GM11168 (cell line): ENCODE data around the gene RAMP3.
"Not testable (repeated sequence)": the region's sequence is repeated elsewhere in the genome, so short reads cannot be mapped to it uniquely, and the experiment has no call there.

Experiments
- in situ Hi-C: fragments of 300-500 bp; cut with MboI; formaldehyde crosslinking; loops from one replicate; pipeline ENCODE4 v1.12.0; 2022; ENCODE audit warnings: low sequenced_read_pairs; ENCODE audit not compliant: unreplicated experiment

The RAMP3 gene, protein sequence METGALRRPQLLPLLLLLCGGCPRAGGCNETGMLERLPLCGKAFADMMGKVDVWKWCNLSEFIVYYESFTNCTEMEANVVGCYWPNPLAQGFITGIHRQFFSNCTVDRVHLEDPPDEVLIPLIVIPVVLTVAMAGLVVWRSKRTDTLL

DNA sequence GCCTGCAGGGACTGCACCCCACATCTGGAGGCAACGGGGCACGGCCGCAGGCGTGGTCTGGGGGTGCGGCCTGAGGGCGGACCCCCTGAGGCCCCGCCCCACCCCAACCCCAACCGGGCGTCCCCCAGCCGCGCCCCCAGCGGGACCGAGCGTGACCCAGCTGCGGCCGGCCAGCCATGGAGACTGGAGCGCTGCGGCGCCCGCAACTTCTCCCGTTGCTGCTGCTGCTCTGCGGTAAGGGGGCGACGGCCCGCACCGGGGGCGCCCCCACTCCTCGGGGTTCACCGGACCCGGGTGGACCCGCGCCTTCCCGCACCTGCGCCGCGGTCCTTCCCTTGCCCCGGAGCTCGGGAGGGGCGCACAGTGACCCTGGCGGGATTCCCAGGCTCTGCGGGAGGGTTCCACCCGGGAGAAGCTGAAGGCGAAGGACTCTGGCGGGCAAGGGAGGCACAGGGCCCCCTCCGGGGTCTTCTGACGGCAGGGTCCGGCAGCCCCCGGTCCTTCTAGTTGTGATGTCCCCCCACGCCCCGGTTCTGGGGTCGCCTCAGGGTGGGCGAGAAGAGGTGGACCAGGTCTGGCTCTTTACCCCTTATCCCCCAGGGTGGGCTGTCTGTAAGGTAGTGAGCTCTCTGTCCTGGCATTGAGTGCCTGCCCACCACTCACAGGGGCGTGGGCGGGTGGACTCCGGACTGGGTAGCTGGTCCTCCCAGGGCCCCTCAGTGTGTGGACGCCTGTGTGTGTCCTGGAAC lies at the start of gene RAMP3:
TSS of gene RAMP3 (plus strand) at position 139 of the 749 bp plus-strand sequence. CDS start at position 177, 38 bp downstream.
- in situ Hi-C loops = no loop called here

DNA sequence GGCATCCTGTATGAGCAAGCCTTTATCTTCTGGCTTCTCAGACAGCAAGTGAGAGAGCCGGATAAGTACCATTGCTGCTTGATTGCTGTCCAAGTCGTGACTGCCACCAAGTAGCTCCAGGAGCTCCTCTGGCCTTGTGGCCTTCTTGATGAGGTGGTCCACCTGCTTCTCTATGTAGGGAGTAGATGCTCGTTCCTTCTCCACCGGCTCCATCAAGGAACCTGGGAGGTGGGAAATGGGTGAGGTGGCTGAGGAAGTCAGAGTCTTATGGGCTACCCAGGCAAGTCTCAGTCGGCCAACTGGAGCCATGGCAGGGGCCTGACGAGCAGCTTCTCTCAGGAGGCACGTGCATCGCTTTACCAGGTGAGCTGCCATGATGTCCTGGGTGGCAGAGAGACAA lies 48.7 kb upstream of the RAMP3 start:
- in situ Hi-C loops = no loop called here

DNA sequence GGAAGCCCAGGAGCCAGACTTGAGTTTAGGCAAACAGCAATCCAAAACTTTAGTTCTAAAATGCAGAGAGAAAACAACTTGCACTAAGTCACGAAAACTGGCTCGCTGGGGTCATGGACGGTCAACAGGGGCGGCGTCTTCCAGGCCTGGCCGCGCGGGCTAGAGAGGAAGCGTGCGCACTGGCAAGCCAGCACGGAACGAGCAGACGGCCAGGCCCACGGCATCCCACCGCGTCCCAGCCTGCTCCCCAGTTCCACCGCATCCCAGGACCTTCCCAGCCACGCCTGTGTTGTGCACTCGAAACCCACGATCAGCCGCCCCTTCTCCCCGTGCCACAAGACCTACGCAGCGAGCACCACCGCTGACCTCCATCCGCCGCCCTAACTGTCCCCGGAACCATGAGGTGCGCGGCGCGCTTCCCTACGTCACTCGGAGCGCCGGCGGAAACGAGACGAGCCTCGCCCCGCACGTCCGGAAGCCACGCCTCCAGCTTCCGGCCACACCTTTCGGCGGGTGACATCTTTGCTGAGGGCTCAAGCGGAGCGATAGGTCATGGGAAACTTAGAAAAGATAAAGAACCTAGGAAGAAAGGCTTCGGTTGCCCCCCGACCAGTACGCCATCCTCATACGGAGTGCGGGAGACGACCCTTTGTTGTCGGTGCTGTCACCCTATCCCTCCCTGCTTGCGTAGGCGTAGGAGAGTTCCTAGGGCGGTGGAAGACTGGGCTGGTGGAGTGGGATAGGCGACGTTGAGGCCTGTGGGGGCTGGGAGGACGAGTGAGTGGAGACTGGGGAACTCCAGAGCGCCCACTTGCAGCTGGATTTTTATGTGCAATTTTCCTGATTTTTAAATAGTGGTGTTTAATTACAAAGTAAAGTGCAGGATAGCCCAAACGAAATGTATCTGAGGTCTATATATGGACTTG lies 46.0 kb upstream of the RAMP3 start, which contains the start of gene TBRG4:
TSS of gene TBRG4 (minus strand) at position 400 of the 926 bp plus-strand sequence. CDS start 2,460 bp downstream, outside the sequence.
- in situ Hi-C loops = no loop called here

DNA sequence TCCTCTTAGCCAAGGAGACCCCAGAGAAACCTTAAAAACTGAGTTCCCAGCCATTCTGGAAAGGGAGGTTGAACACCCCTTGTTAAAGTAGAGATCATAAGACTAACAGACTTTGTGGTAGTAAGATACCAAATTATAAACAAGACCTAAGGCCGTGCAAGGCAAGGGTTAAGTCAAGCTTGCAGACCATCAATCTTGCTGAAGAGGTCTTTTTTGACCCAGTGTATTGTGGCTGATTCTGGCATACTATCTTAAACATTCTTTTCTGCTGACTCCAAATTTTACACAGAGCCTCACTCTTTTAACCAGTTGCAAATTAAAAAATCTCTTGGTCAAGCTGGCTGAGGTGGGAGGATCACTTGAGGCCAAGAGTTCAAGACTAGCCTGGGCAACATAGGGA lies 44.9 kb upstream of the RAMP3 start:
- in situ Hi-C loops = no loop called here

DNA sequence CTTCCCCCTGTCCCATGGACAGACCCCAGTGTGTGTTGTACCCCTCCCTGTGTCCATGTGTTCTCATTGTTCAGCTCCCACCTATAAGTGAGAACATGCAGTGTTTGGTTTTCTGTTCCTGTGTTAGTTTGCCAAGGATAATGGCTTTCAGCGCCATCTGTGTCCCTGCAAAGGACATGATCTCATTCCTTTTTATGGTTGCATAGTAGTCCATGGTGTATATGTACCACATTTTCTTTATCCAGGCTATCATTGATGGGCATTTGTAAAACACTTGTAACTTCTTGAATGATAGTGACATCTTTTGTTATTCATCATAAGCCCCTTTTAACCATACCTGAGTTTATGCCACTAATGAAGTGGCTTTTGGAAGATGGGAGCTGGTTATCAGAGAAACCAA lies 43.3 kb upstream of the RAMP3 start:
- in situ Hi-C loops = not testable (repeated sequence)

DNA sequence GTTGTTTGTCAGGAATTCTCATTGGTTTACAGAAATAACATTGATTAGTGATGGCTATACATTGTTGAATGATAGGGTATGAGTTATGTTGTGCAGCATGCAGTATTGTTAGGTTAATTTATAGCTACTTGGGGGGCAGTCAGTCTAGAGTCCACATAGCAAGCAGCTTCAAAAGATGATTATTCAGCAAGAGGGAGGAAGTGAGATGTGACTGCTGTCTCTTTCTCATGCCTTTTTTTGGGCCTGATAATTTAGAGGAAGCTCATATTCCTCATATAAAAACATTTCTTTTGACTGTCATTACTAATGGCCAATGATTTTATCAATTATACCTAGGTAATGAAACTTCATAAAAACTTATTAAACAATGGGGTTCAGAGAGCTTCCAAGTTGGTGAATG lies 42.7 kb upstream of the RAMP3 start:
- in situ Hi-C loops = no loop called here

DNA sequence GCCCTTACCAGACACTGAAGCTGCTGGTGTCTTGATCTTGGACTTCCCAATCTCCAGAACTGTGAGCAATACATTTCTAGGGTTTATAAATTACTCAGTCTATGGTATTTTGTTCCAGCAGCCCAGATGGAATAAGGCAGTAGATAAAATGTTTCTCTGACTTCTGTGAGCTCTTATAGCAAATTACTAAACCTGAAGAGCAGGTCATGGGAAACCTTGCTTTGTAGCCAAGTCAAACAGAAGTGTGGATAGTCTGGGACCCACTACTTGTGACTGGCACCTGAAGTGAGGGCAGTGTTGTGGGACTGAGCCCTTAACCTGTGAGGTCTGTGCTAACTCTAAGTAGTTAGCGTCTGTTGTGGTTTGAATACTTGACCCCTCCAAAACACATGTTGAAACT lies 41.5 kb upstream of the RAMP3 start:
- in situ Hi-C loops = no loop called here

DNA sequence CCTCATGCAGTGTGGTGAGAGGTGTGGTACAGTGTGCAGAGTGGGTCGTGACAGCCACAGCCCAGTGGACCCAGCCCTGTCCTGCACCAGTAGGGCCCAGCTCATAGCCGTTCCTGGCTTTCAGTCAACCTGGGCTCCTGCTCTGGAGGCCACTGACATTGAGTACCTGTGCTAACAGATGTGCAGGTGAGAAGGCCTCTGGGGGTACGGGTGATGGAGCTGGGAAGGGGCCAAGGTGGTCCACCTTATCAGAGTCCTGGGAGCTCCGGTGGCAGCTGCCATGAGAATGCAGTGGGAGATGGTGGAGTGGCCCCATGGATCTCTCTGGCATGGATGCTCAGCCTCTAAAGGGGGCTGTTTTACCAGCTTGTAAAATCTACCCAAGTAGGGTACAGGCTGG lies 40.0 kb upstream of the RAMP3 start:
- in situ Hi-C loops = no loop called here

DNA sequence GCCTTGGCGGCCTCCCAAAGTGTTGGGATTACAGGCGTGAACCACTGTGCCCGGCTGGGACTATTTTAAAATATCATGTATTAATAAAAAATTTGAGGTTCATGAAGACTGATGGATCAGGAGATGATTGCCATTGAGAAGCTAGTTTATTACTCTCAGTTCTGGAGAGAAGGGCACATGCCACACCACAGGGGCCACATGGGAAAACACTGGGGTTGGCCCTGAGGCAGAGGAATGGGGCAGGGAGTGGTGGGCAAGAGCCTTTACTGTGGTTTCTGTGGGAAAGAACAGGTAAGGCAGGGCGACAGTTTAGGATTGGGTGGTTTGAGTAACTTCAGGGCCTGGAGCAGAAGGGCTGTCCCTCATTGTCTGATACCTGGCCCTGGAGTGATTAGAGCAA lies 39.3 kb upstream of the RAMP3 start:
- in situ Hi-C loops = no loop called here

DNA sequence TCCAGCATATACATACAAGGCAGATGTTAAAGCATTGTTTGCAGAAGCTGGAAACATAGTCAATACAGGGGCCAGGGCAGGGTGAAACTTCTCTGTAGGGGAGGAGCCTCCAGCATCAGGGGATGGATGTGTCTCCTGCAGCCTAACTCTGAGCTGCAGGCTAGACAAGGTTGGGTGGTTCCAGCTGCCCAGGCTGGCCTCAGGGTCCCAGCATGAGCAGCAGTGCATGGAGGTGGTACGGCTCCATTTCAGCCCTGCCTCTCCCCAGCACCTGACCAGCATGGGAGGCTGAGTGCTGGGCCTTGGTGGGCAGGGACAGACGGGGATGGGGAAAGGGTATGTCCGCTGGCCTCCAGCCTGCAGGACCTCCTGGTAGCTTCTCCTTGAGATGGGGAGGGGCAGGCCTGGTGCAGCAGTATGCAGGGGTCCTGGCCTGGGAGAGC lies 38.7 kb upstream of the RAMP3 start:
- in situ Hi-C loops = no loop called here

DNA sequence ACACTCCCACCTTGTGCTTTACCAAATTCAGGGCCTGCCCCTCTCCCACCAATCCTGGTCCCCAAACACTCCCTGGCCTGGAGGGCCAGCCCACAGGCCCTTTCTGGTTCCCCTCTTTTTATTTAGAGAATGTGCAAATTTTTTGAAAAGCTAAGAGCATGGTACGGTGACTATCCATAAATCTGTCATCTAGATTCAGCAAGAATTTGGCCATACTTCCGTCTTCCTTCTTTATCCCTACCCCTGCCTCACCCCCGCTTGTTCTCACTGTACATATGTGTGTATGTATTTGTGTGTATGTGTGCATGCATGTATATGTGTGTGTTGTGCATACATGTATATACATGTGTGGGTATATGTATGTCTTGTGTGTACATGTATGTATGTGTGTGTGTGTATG lies 38.0 kb upstream of the RAMP3 start:
- in situ Hi-C loops = no loop called here

DNA sequence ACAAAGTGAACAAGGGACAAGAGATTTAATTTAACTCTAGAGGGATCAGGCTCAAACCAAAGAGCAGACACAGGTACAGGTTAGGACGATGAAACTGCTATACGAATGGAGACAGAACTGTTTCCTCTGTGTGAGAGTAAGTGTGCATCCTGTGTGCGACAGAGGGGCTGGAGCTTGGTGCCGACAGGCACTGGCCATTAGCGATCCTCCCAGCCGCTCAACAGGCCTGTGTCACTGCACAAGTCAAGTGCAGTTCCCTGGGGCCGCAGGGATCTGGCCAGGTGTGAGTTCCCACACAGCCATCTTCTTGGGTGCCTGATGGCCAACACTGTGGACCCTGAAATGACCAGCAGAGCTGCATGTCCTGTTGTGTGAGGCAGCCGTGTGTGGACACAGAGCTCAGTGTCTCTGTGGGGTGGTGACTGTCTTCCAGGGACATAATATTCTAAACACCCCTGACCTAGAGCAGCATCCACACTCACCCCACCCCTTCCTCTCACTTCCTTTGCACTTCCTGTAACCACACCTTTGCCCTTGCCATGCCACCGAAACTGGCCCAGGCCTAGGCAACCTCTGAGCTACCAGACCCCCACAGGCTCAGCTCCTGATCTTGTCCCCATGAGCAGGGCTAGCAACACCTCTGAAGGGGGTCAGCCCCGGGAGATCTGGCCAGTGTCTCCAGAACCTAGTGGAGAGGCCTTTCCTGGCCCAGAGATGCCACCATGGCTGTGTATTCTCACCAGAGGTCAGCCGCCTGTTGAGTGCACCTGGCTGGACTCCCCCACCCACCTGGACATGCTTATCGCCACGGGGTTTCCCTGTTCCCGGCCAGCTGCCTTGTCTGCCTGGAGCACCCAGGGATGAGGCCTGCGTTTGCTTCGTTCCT lies 34.4 kb upstream of the RAMP3 start:
- in situ Hi-C loops = no loop called here

DNA sequence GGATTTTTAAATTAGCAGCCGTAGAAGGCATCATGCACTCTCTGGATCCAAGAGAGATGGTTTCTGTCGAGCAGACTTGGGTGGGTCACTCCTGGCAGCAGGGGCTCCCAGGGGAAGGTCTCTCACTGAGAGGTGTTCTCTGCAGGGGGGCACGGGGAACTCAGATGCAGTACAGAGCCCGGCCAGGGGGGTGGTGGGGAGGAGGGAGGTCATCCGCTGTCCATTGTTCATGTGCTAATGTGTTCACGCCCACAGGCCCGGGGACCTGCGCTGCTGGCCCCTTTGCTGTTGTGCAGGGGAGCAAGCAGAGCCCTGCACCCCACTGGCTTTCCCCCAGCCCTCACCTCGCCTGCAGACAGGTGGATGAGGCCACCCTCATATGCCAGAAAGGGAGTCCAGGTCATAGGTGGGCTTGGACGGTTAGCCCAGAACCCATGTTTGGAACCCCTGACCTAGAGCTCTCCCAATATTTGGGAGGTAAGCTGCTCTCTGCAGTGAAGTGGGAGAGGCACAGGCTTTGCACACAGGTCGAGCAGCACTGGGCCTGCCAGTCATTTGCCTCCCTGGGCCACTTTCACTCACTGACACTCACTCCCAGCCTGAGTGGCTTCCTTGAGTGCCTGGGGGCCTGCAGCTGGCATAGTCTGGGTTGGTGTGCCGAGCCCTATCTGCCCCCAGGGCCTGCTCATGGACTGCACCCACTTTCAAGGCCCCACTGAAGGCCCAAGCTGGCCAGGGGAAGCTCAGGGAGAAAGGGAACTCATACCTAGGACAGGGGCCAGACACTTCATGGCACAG lies 33.5 kb upstream of the RAMP3 start:
- in situ Hi-C loops = no loop called here

DNA sequence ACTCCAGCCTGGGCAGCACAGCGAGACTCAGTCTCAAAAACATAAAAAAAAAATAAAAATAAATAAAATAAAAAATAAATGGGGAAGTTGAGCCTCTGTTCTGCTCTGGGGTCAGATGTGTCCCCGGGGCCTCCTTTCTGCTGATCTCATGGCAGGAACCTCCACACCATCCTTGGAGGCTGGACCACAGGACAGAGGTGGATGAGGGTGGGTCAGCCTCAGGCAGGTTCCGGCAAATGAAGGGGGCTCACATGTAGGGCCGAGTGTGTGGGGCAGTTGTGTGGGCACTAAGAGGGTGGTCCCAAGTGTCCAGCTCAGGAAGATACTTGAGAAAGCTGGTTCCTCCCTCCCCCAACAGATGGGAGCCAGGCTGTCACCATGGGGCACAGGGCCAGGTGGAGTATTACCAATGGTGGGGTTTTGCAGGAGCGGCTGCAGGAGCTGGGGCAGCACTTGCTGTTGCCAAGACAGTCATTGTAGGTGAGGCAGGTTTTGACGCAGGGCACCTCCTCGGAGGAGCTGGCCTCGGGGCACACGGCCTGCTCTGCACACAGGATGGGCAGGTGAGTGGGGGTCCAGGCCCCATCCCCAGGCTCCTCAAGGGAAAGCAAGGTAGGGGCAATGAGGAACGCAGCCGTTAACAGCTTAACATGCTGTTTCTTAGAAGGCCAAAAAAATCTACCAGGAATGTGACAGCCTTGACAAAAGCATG lies 32.2 kb upstream of the RAMP3 start:
- in situ Hi-C loops = loop anchor here (25.0 kb wide), 2 partner anchors 163 to 538 kb away; partner anchors contain the start of gene TMED4

DNA sequence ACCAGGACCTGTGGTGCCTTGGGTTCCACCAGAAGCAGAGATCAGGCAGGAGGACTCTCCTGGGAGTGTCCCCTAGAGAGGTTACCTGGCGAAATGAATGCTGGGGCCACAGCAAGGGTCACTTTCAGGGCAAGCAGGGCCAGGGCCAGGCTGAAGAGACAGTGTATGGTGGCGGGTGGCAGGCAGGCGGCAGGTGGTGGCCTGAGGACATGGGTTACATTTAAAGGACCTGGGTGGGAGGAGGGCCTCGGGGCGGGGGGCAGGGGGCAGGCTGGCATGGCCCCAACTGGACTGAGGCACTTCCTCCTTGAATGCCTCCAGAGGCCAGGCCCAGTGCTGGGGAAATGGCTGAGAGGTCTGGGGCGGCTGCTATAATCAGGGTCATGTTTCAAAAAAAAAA lies 31.4 kb upstream of the RAMP3 start:
- in situ Hi-C loops = loop anchor here (25.0 kb wide), 2 partner anchors 164 to 539 kb away; partner anchors contain the start of gene TMED4

DNA sequence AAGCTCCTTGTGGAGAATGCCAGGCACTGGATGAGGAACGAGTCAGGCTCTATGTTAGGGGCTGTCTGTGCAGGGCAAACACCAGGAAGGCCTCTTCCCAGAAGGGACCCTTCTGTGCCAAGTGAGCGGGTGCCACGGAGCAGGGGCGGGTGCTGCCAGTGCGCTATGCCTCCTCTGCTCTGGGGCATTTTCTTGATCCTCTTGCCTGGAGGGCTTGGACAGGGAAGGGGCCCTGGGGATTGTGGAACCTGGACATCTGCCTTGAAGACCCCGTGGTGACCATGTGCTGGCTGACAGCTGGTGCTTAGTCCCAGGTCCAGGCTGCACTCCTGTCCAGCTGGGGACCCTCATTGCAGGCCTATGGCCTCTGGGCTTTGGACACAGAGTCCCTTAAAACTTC lies 30.7 kb upstream of the RAMP3 start:
- in situ Hi-C loops = loop anchor here (25.0 kb wide), 2 partner anchors 165 to 540 kb away; partner anchors contain the start of gene TMED4

DNA sequence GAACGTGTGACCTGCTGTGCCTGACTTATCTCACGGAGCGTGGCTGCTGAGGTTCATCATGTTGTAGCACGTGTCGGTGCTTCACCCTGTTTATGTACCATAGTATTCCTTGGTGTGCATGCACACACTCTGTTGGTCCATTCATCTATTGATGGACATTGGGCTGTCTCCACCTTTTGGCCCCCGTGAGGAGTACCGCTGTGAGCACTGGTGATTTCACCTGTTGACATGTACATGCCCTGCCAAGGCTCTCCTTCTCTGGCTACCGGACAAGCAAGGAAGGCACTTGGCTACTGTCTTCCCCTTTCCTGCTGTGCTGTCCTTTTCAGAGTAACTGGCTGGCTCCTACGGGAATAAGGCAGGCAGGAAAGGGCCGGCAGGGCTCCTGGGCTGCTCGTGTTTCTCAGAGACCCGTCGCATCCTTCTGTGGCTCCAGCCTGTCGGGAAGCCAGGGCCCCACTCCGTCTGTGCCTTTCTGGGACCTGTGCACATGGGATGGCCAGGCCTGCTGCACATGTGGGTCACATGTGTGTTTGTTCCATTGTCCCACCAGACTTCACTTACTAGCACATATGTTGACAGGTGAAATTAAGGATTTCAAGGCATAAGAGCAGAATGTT lies 28.3 kb upstream of the RAMP3 start:
- in situ Hi-C loops = loop anchor here (25.0 kb wide), 2 partner anchors 167 to 542 kb away; partner anchors contain the start of gene TMED4

DNA sequence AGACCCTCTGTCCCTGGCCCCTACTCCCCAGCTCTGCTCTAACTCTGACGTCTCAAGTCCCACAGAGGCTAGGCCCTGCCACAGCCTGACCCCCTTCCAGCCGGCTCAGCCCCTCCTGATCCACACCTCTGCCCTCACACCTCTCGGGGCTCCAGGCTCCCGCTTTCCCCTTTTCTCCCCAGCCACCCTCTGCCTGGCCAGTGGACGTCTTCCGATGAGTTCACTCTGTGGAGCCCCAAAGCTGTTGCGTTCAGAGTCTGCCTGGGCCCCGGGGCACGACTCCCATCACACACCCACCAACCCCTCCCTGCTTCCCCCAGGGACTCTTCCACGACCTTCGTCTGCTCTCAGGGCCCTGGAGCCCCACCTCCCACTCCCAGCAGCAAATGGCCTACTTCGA lies 27.7 kb upstream of the RAMP3 start:
- in situ Hi-C loops = loop anchor here (25.0 kb wide), 2 partner anchors 168 to 543 kb away; partner anchors contain the start of gene TMED4
